Tibial artery (tissue), 4 donors: ENCODE measurements around the gene IPP.
"Not testable (repeated sequence)": the region's sequence is repeated elsewhere in the genome, so short reads cannot be mapped to it uniquely, and the experiment has no call there.

Experiments
- DNase-seq, 2 donors: peaks; one replicate each; pipeline ENCODE4 v3.0.0-alpha.2; 2019
- H3K27ac ChIP-seq, 2 donors: fragments of 200-600 bp; sonication (generic) in 1 of 2; 1 replicate in 1 of 2; 2 replicates in 1 of 2; pipeline ENCODE4 v1.5.1; 2018 to 2019; ENCODE audit warnings: mild to moderate bottlenecking in 1 of 2
- H3K27me3 ChIP-seq, 2 donors: fragments of 200-600 bp; sonication (generic) in 1 of 2; one replicate each; pipeline versions ENCODE4 v1.5.1 to v1.6.0; 2016 to 2019
- H3K36me3 ChIP-seq, 3 donors: fragments of 200-600 bp; sonication (generic) in 2 of 3; one replicate each; pipeline ENCODE4 v1.5.1; 2016 to 2019; ENCODE audit warnings: mild to moderate bottlenecking in 2 of 3
- H3K4me1 ChIP-seq, 4 donors: fragments of 200-600 bp; sonication (generic) in 2 of 4; 1 replicate in 3 of 4; 2 replicates in 1 of 4; pipeline ENCODE4 v1.5.1; 2016 to 2019
- H3K4me3 ChIP-seq, 2 donors: fragments of 200-600 bp; sonication (generic) in 1 of 2; 1 replicate in 1 of 2; 2 replicates in 1 of 2; pipeline ENCODE4 v1.5.1; 2018 to 2019; ENCODE audit warnings: mild to moderate bottlenecking in 2 of 2
- H3K9me3 ChIP-seq, 3 donors: fragments of 200-600 bp; sonication (generic) in 1 of 3; one replicate each; pipeline ENCODE4 v1.5.1; 2016 to 2019
- CTCF ChIP-seq, 2 experiments: fragments of 200-600 bp in 1 of 2; fragments of 450-650 bp in 1 of 2; IDR thresholded peaks; one replicate each; pipeline ENCODE4 v1.5.1; 2017 to 2019; ENCODE audit warnings: antibody characterized with exemption in 2 of 2, mild to moderate bottlenecking in 1 of 2, moderate library complexity in 1 of 2
- intact Hi-C: fragments of 100-400 bp; cut with DNase I; formaldehyde crosslinking; loops from one replicate; pipeline ENCODE4 v1.15.0; 2023; ENCODE audit warnings: low total_unique reads

Gene IPP

GRCh38 chr1:45694823-45695222 is 55.6 kb downstream of the IPP start:
- no peak for TF ChIP-seq CTCF (IDR thresholded peaks at IDR 0.05)
- no peak for DNase-seq
- intact Hi-C loops, result no loop called here
- no peaks in the 10 kb centered on the region for H3K27me3 ChIP-seq
- no peaks in the 10 kb centered on the region for H3K9me3 ChIP-seq
- H3K4me3 ChIP-seq, result no peak overlapping the region
- H3K4me1 ChIP-seq, result peaks cover 0 to under 1% (median 0%) of the 10 kb centered on the region in 4 donors
- H3K36me3 ChIP-seq, result peaks cover 29 to 72% (median 35%) of the 10 kb centered on the region in 3 donors
- H3K27ac ChIP-seq, result no peak overlapping the region

GRCh38 chr1:45693811-45694210 is 56.6 kb downstream of the IPP start:
- DNase-seq, H3K27ac ChIP-seq, H3K4me3 ChIP-seq, H3K27me3 ChIP-seq, intact Hi-C loops, H3K9me3 ChIP-seq: not testable (repeated sequence)
- Histone ChIP-seq H3K4me1 (peaks cover 0 to 10% (median 9%) of the 10 kb centered on the region in 4 donors), H3K36me3 (peaks cover 29 to 62% (median 35%) of the 10 kb centered on the region in 3 donors)

GRCh38 chr1:45687754-45688740 is 62.4 kb downstream of the IPP start, which contains the start of gene TMEM69:
TMEM69 (plus strand) TSS chr1:45688181; CDS start chr1:45691069, 2,888 bp downstream.
- Histone ChIP-seq H3K27ac (peak within 1 kb of the TSS; percentile 93 to 96), H3K9me3 (no peaks in the 10 kb centered on the region), H3K36me3 (peaks cover 0 to 15% (median 5%) of the 10 kb centered on the region in 3 donors), H3K4me1 (peaks cover 0 to 37% (median 15%) of the 10 kb centered on the region in 4 donors), H3K4me3 (peak within 1 kb of the TSS; percentile 81 to 84), H3K27me3 (no peaks in the 10 kb centered on the region)
- intact Hi-C loops, result no loop called here
- TF ChIP-seq CTCF (IDR thresholded peaks at IDR 0.05), result peak; percentile 26 to 53
- peak; percentile 67 to 87 for DNase-seq

GRCh38 chr1:45687014-45687753 is 63.3 kb downstream of the IPP start:
- intact Hi-C loops, result no loop called here
- Histone ChIP-seq H3K27ac (peak overlapping the region; percentile 93 to 96), H3K27me3 (no peaks in the 10 kb centered on the region), H3K36me3 (peaks cover 0 to 8% (median under 1%) of the 10 kb centered on the region in 3 donors), H3K9me3 (no peaks in the 10 kb centered on the region), H3K4me3 (peak overlapping the region; percentile 81 to 84), H3K4me1 (peaks cover 0 to 46% (median 17%) of the 10 kb centered on the region in 4 donors)
- DNase-seq, result peak; percentile 98 to 99
- no peak for TF ChIP-seq CTCF (IDR thresholded peaks at IDR 0.05)

- intact Hi-C loops, result no loop called here
- no peak for TF ChIP-seq CTCF (IDR thresholded peaks at IDR 0.05)
- Histone ChIP-seq H3K27me3 (no peaks in the 10 kb centered on the region), H3K27ac (peak within 1 kb of the TSS; percentile 93 to 96), H3K9me3 (no peaks in the 10 kb centered on the region), H3K4me1 (peaks cover 0 to 53% (median 24%) of the 10 kb centered on the region in 4 donors), H3K4me3 (peak within 1 kb of the TSS; percentile 81 to 84), H3K36me3 (peaks cover 0 to 6% (median 0%) of the 10 kb centered on the region in 3 donors)
- peak; percentile 96 to 99 for DNase-seq
Observed at GRCh38 chr1:45686288-45687013, 64.0 kb downstream of the IPP start, which contains the start of gene GPBP1L1. GPBP1L1 (minus strand) TSS chr1:45686533; CDS start chr1:45659087, 27,446 bp downstream.
